Measurements from ENCODE around the gene SUN3. TPM values are rescaled to one million over a fixed set of nuclear protein-coding genes. Genes with fewer than 3 reads are reported as not detected.
A peak's percentile ranks its signal among the peaks of the same experiment; 100 is the strongest.
"Not testable (repeated sequence)": the region's sequence is repeated elsewhere in the genome, so short reads cannot be mapped to it uniquely, and the experiment has no call there.

SUN3 gene
- total RNA-seq, 4 donors from 2014 or later = not detected

- Histone ChIP-seq H3K27ac (no peak overlapping the region), H3K4me3 (no peak overlapping the region), H3K4me1 (no peaks in the 10 kb centered on the region), H3K27me3 (no peaks in the 10 kb centered on the region), H3K36me3 (no peaks in the 10 kb centered on the region), H3K9me3 (no peaks in the 10 kb centered on the region)
- TF ChIP-seq CTCF (IDR thresholded peaks at IDR 0.05) (no peak), POLR2A (IDR thresholded peaks at IDR 0.05) (no peak)
- intact Hi-C loops (cut with DNase I; ENCODE audit: low total_unique reads) = no loop called here
- no peak for DNase-seq
Observed at GRCh38 chr7:47982610-47983009, 46.3 kb downstream of the SUN3 start.

- DNase-seq; H3K27me3 ChIP-seq; intact Hi-C loops (cut with DNase I; ENCODE audit: low total_unique reads); H3K4me1 ChIP-seq; H3K4me3 ChIP-seq; H3K36me3 ChIP-seq; H3K27ac ChIP-seq; H3K9me3 ChIP-seq: not testable (repeated sequence)
Observed at GRCh38 chr7:47980648-47981047, 48.3 kb downstream of the SUN3 start.

GRCh38 chr7:47979832-47980181 is 49.1 kb downstream of the SUN3 start:
- Histone ChIP-seq H3K27ac (peak overlapping the region; percentile 93 to 95), H3K36me3 (no peaks in the 10 kb centered on the region), H3K4me3 (peak overlapping the region; percentile 78 to 86), H3K4me1 (no peaks in the 10 kb centered on the region), H3K27me3 (no peaks in the 10 kb centered on the region), H3K9me3 (no peaks in the 10 kb centered on the region)
- TF ChIP-seq CTCF (IDR thresholded peaks at IDR 0.05) (no peak), POLR2A (IDR thresholded peaks at IDR 0.05) (no peak)
- no peak for DNase-seq
- intact Hi-C loops (cut with DNase I; ENCODE audit: low total_unique reads) = no loop called here

GRCh38 chr7:47979145-47979831 is 49.6 kb downstream of the SUN3 start, which contains the start of gene HUS1:
HUS1 (minus strand) TSS chr7:47979615; CDS start chr7:47979519, 96 bp downstream.
- Histone ChIP-seq H3K9me3 (no peaks in the 10 kb centered on the region), H3K27me3 (no peaks in the 10 kb centered on the region), H3K4me3 (peak within 1 kb of the TSS; percentile 78 to 86), H3K4me1 (no peaks in the 10 kb centered on the region), H3K27ac (peak within 1 kb of the TSS; percentile 93 to 95), H3K36me3 (no peaks in the 10 kb centered on the region)
- peak; percentile 90 for DNase-seq
- intact Hi-C loops (cut with DNase I; ENCODE audit: low total_unique reads) = no loop called here
- TF ChIP-seq CTCF (IDR thresholded peaks at IDR 0.05) (peak in 1 of 4 experiments; percentile 15), POLR2A (IDR thresholded peaks at IDR 0.05) (peak; percentile 59 to 61)

GRCh38 chr7:47978790-47979144 is 50.1 kb downstream of the SUN3 start:
- Histone ChIP-seq H3K4me1 (no peaks in the 10 kb centered on the region), H3K9me3 (no peaks in the 10 kb centered on the region), H3K27me3 (no peaks in the 10 kb centered on the region), H3K27ac (peak overlapping the region; percentile 93 to 95), H3K4me3 (peak overlapping the region; percentile 78 to 86), H3K36me3 (no peaks in the 10 kb centered on the region)
- TF ChIP-seq CTCF (IDR thresholded peaks at IDR 0.05) = no peak
- TF ChIP-seq POLR2A (IDR thresholded peaks at IDR 0.05) = no peak
- intact Hi-C loops (cut with DNase I; ENCODE audit: low total_unique reads) = no loop called here
- DNase-seq = no peak

GRCh38 chr7:47973739-47974138 is 55.2 kb downstream of the SUN3 start:
- Histone ChIP-seq H3K9me3 (no peaks in the 10 kb centered on the region), H3K4me1 (no peaks in the 10 kb centered on the region), H3K36me3 (no peaks in the 10 kb centered on the region), H3K4me3 (no peak overlapping the region), H3K27me3 (no peaks in the 10 kb centered on the region), H3K27ac (no peak overlapping the region)
- intact Hi-C loops (cut with DNase I; ENCODE audit: low total_unique reads) = no loop called here
- DNase-seq = no peak
- TF ChIP-seq CTCF (IDR thresholded peaks at IDR 0.05) = no peak
- no peak for TF ChIP-seq POLR2A (IDR thresholded peaks at IDR 0.05)

Data from uterus (tissue), 4 donors.